ENCODE measurements around the gene ARF6. TPM values are rescaled to one million over a fixed set of nuclear protein-coding genes. Genes with fewer than 3 reads are reported as not detected.

The ARF6 gene
- total and polyA plus RNA-seq, 9 of the 15 experiments (the other 6 are each of a cell fraction or from before 2014, with no cell fraction given) = 15.3 to 35.2 (median 24.9) TPM

DNA sequence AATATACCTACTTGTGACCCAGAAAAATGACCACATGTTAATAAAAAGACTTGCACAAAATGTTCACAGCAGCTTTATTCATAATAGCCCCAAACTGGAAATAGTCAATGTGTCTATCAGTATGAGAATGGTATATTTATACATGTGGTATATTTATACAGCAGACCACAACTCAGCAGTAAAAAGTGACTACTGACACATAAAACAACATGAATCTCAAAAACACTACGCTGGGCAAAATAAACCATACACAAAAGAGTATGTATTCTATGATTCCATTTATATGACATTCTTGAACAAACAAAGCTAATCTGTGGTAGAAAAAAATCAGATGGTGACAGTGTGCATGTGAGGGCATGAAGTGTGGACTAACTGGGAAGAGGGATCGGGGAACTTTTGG is 35.1 kb downstream of the ARF6 start:
- FAIRE-seq (no peak), ATAC-seq (no peak), DNase-seq (ENCODE audit: extremely low read depth in 1 of 4, low spot score in 3 of 4) (no peak)
- no peaks in the 10 kb centered on the region for H4K20me1 ChIP-seq (replicated peaks; ENCODE audit: control insufficient read depth, insufficient read depth, low read length)
- H3K9me1 ChIP-seq (ENCODE audit: control insufficient read depth, insufficient read depth, low read length) = no peaks in the 10 kb centered on the region
- H3K4me3 ChIP-seq = no peak overlapping the region
- BruUV-seq (replicated peaks) = no TSS peak
- in situ Hi-C loops (cut with MboI) (no loop called here), intact Hi-C loops (cut with micrococcal nuclease) (no loop called here)
- no peak overlapping the region for H3K9ac ChIP-seq (ENCODE audit: insufficient read depth in 1 of 2, low read depth in 2 of 2, low read length in 2 of 2)
- H3K36me3 ChIP-seq (ENCODE audit: control insufficient read depth, insufficient read depth, low read length) = no peaks in the 10 kb centered on the region
- no peak overlapping the region for H3K27ac ChIP-seq (ENCODE audit: extremely low read depth, low read depth, low read length)
- H3K27me3 ChIP-seq (ENCODE audit: control insufficient read depth in 2 of 2, insufficient read depth in 2 of 2, low read length in 2 of 2) = no peaks in the 10 kb centered on the region
- TF ChIP-seq FOXM1 (IDR thresholded peaks at IDR 0.05; ENCODE audit: low read depth) = no peak
- TF ChIP-seq FOXM1 (CRISPR knock-in tag; IDR thresholded peaks at IDR 0.05; ENCODE audit: low read depth) = no peak
- TF ChIP-seq ZNF431 (CRISPR knock-in tag; IDR thresholded peaks at IDR 0.05) = no peak
- TF ChIP-seq ZNF384 (IDR thresholded peaks at IDR 0.05; ENCODE audit: low read depth, low read length) = no peak
- no peak for TF ChIP-seq ZNF764 (CRISPR knock-in tag; IDR thresholded peaks at IDR 0.05; ENCODE audit: low read depth)
- TF ChIP-seq ZNF445 (CRISPR knock-in tag; IDR thresholded peaks at IDR 0.05; ENCODE audit: low read depth) = no peak
- TF ChIP-seq ZNF75A (CRISPR knock-in tag; IDR thresholded peaks at IDR 0.05) = no peak
- no peak for TF ChIP-seq CTBP1 (IDR thresholded peaks at IDR 0.05; ENCODE audit: borderline replicate concordance)
- TF ChIP-seq SRSF7 (optimal IDR thresholded peaks at IDR 0.05; ENCODE audit: low read depth, low read length) = no peak
- no peak for TF ChIP-seq MNT (conservative IDR thresholded peaks at IDR 0.05)
- TF ChIP-seq RFX5 (IDR thresholded peaks at IDR 0.05; ENCODE audit: low read depth, low read length) = no peak
- no peak for TF ChIP-seq IFI16 (CRISPR knock-in tag; IDR thresholded peaks at IDR 0.05)
- no peak for TF ChIP-seq HES1 (IDR thresholded peaks at IDR 0.05; ENCODE audit: low read depth)
- no peak for TF ChIP-seq C11orf30 (IDR thresholded peaks at IDR 0.05; ENCODE audit: low read depth)
- TF ChIP-seq JUN (IDR thresholded peaks at IDR 0.05; ENCODE audit: borderline replicate concordance, low read depth, low read length) = no peak
- TF ChIP-seq JUN (CRISPR knock-in tag; IDR thresholded peaks at IDR 0.05; ENCODE audit: borderline replicate concordance) = no peak
- ChIA-PET POLR2A (no interaction called here), CTCF (ENCODE audit: low intra/inter-chr PET ratio) (no interaction called here)
- no peaks in the 10 kb centered on the region for H3K4me1 ChIP-seq (replicated peaks in 1 of 2; ENCODE audit: control insufficient read depth in 2 of 2, insufficient read depth in 2 of 2, low read length in 2 of 2)
- no peaks in the 10 kb centered on the region for H3K9me3 ChIP-seq (replicated peaks; ENCODE audit: control insufficient read depth, insufficient read depth, low read depth, low read length)
- H3K79me2 ChIP-seq (ENCODE audit: control insufficient read depth, insufficient read depth, low read length) = no peaks in the 10 kb centered on the region
- H2AFZ ChIP-seq (ENCODE audit: low read depth, low read length) = no peak overlapping the region
- no peak overlapping the region for H3K4me2 ChIP-seq (ENCODE audit: insufficient read depth, low read length)
- WGBS (ENCODE audit: insufficient coverage, low coverage, missing lambda C conversion rate) = 73% methylated on average over 2 of the region's 2 CpGs

Measured in K562 (cell line).